OCI-LY1 (cell line): ENCODE results near the gene RAE1.
A peak's percentile ranks its signal among the peaks of the same experiment; 100 is the strongest.

Experiments used
- H2AFZ ChIP-seq: fragments of 200-600 bp; sonication (generic), shearing (Covaris generic); 2 replicates; pipeline ENCODE4 v1.6.0; 2014; ENCODE audit warnings: antibody characterized with exemption, mild to moderate bottlenecking, low read length
- H3F3A ChIP-seq: fragments of 200-600 bp; sonication (generic), shearing (Covaris generic); 2 replicates; pipeline ENCODE4 v1.6.0; 2014; ENCODE audit warnings: mild to moderate bottlenecking, antibody characterized with exemption, low read length, moderate library complexity; ENCODE audit not compliant: insufficient read depth
- H3K27ac ChIP-seq: fragments of 200-600 bp; sonication (generic); 2 replicates; pipeline ENCODE4 v1.5.1; 2014; ENCODE audit warnings: low read length, mixed run types, mild to moderate bottlenecking, low read depth; ENCODE audit not compliant: poor library complexity, severe bottlenecking
- H3K27me3 ChIP-seq: fragments of 200-600 bp; sonication (generic); 2 replicates; pipeline ENCODE4 v1.6.0; 2014; ENCODE audit warnings: antibody characterized with exemption, mild to moderate bottlenecking, low read length, moderate library complexity; ENCODE audit not compliant: insufficient read depth
- H3K36me3 ChIP-seq: fragments of 200-600 bp; sonication (generic); 2 replicates; pipeline ENCODE4 v1.6.1; 2014; ENCODE audit warnings: mild to moderate bottlenecking, antibody characterized with exemption, low read length, moderate library complexity, mixed read lengths; ENCODE audit not compliant: insufficient read depth
- H3K4me1 ChIP-seq: fragments of 200-600 bp; sonication (generic); 2 replicates; pipeline ENCODE4 v1.5.1; 2014; ENCODE audit warnings: mild to moderate bottlenecking, low read length, moderate library complexity; ENCODE audit not compliant: insufficient read depth, severe bottlenecking
- H3K4me2 ChIP-seq: fragments of 200-600 bp; sonication (generic), shearing (Covaris generic); 2 replicates; pipeline ENCODE4 v1.6.1; 2014; ENCODE audit warnings: low read length
- H3K4me3 ChIP-seq: fragments of 200-600 bp; sonication (generic); 2 replicates; pipeline ENCODE4 v1.5.1; 2014; ENCODE audit warnings: low read length, low read depth, mild to moderate bottlenecking, mixed read lengths; ENCODE audit not compliant: poor library complexity, severe bottlenecking
- H3K79me2 ChIP-seq: fragments of 200-600 bp; shearing (Covaris generic); 2 replicates; pipeline ENCODE4 v1.6.1; 2016; ENCODE audit warnings: mixed run types, low read length, mixed read lengths; ENCODE audit not compliant: insufficient read depth
- H3K9ac ChIP-seq: fragments of 200-600 bp; sonication (generic), shearing (Covaris generic); 2 replicates; pipeline ENCODE4 v1.6.1; 2014; ENCODE audit warnings: mild to moderate bottlenecking, low read length, mixed read lengths
- H3K9me2 ChIP-seq: fragments of 200-600 bp; sonication (generic), shearing (Covaris generic); 2 replicates; pipeline ENCODE4 v1.6.1; 2014; ENCODE audit warnings: low read depth, mild to moderate bottlenecking, low read length, mixed read lengths
- H3K9me3 ChIP-seq: fragments of 200-600 bp; shearing (Covaris generic); 2 replicates; pipeline ENCODE4 v1.6.1; 2014; ENCODE audit warnings: low read length, mixed read lengths
- H4K20me1 ChIP-seq: fragments of 200-600 bp; sonication (generic), shearing (Covaris generic); 2 replicates; pipeline ENCODE4 v1.6.0; 2016; ENCODE audit warnings: mild to moderate bottlenecking, low read length; ENCODE audit not compliant: insufficient read depth
- CTCF ChIP-seq: fragments of 200-600 bp; sonication (generic), shearing (Covaris generic); IDR thresholded peaks from 2 replicates; pipeline ENCODE4 v1.5.1; 2017; ENCODE audit warnings: mild to moderate bottlenecking, antibody characterized with exemption, low read length, moderate library complexity, mixed read lengths
- EZH2 ChIP-seq: fragments of 200-600 bp; sonication (generic), shearing (Covaris generic); IDR thresholded peaks from 2 replicates; pipeline ENCODE4 v1.8.0; 2017; ENCODE audit warnings: borderline replicate concordance, mixed run types, mild to moderate bottlenecking, antibody characterized with exemption, low read length, moderate library complexity, mixed read lengths

The RAE1 gene

GRCh38 chr20:57351042-57351783 lies at the start of gene RAE1:
TSS of gene RAE1 (plus strand) at chr20:57351255. CDS start at chr20:57354039, 2,784 bp downstream.
- Histone ChIP-seq H4K20me1 (no peaks in the 10 kb centered on the region), H3K27me3 (no peaks in the 10 kb centered on the region), H3F3A (no peaks in the 10 kb centered on the region), H3K79me2 (peaks cover 27% of the 10 kb centered on the region), H3K27ac (peak within 1 kb of the TSS; percentile 65), H2AFZ (no peak within 1 kb of the TSS), H3K4me3 (peak within 1 kb of the TSS; percentile 99), H3K9ac (peak within 1 kb of the TSS; percentile 96), H3K4me1 (peaks cover 17% of the 10 kb centered on the region), H3K4me2 (peak within 1 kb of the TSS; percentile 73), H3K9me3 (no peaks in the 10 kb centered on the region), H3K36me3 (peaks cover 29% of the 10 kb centered on the region), H3K9me2 (no peaks in the 10 kb centered on the region)
- no peak for TF ChIP-seq EZH2
- TF ChIP-seq CTCF = no peak

- H3K27me3 ChIP-seq = no peaks in the 10 kb centered on the region
- H4K20me1 ChIP-seq = no peaks in the 10 kb centered on the region
- no peaks in the 10 kb centered on the region for H3K9me2 ChIP-seq
- H3K79me2 ChIP-seq = no peaks in the 10 kb centered on the region
- H3K4me1 ChIP-seq = peaks cover 73% of the 10 kb centered on the region
- no peak overlapping the region; the same call in 1 of the 2 replicates for H3K9ac ChIP-seq
- H3K27ac ChIP-seq = peak overlapping the region; percentile 100
- no peak overlapping the region for H3K4me2 ChIP-seq
- no peaks in the 10 kb centered on the region; the same call in 1 of the 2 replicates for H3F3A ChIP-seq
- H3K9me3 ChIP-seq = no peaks in the 10 kb centered on the region
- TF ChIP-seq CTCF = no peak
- TF ChIP-seq EZH2 = no peak
- no peaks in the 10 kb centered on the region for H3K36me3 ChIP-seq
- H3K4me3 ChIP-seq = no peak overlapping the region
- H2AFZ ChIP-seq = no peak overlapping the region
Measured at GRCh38 chr20:57306747-57307146, 44.3 kb upstream of the RAE1 start.

GRCh38 chr20:57308451-57309271 lies 42.4 kb upstream of the RAE1 start:
- H3K79me2 ChIP-seq = no peaks in the 10 kb centered on the region
- H3K4me2 ChIP-seq = peak overlapping the region; percentile 71
- TF ChIP-seq CTCF = no peak
- no peak for TF ChIP-seq EZH2
- H3K27me3 ChIP-seq = no peaks in the 10 kb centered on the region
- H3F3A ChIP-seq = no peaks in the 10 kb centered on the region; the same call in 1 of the 2 replicates
- H3K4me1 ChIP-seq = peaks cover 84% of the 10 kb centered on the region
- H3K36me3 ChIP-seq = no peaks in the 10 kb centered on the region
- no peaks in the 10 kb centered on the region for H3K9me2 ChIP-seq
- no peaks in the 10 kb centered on the region for H4K20me1 ChIP-seq
- no peak overlapping the region for H2AFZ ChIP-seq
- peak overlapping the region; percentile 100 for H3K27ac ChIP-seq
- peak overlapping the region; percentile 47 for H3K4me3 ChIP-seq
- peak overlapping the region; percentile 85 for H3K9ac ChIP-seq
- H3K9me3 ChIP-seq = no peaks in the 10 kb centered on the region
